HEK293 (cell line): ENCODE results near the gene PHKB.

Source experiments
- CTCF ChIA-PET: fragments of 350-600 bp; formaldehyde crosslinking; extraction: SDS; loops from one replicate; lab custom pipeline; 2021; ENCODE audit warnings: antibody characterized with exemption; lab: Yijun Ruan, JAX
- POLR2A ChIA-PET: fragments of 300-600 bp; formaldehyde crosslinking; extraction: SDS; loops from one replicate; lab custom pipeline; 2020; ENCODE audit warnings: antibody characterized with exemption, inconsistent platforms; lab: Yijun Ruan, JAX
- H3K27ac ChIP-seq: fragments of 200-500 bp; sonication (Bioruptor generic); 2 replicates; pipeline ENCODE4 v1.5.1; 2014; ENCODE audit warnings: low read depth, low read length, control low read depth, inconsistent platforms; ENCODE audit errors: extremely low read depth
- H3K36me3 ChIP-seq, 2 experiments: fragments of 200-500 bp in 1 of 2; sonication (Bioruptor generic) in 1 of 2; 1 replicate in 1 of 2; 2 replicates in 1 of 2; pipeline ENCODE4 v1.5.1; 2014 to 2017; ENCODE audit warnings: inconsistent platforms in 2 of 2, low read length in 2 of 2; ENCODE audit not compliant: control insufficient read depth in 2 of 2, insufficient read depth in 1 of 2
- H3K4me1 ChIP-seq: fragments of 200-500 bp; sonication (Bioruptor generic); 2 replicates; pipeline ENCODE4 v1.5.1; 2014; ENCODE audit warnings: mild to moderate bottlenecking, low read length, inconsistent platforms; ENCODE audit not compliant: control insufficient read depth, insufficient read depth
- H3K4me3 ChIP-seq: 2 replicates; pipeline ENCODE4 v1.5.1; 2011; ENCODE audit warnings: low read depth, mild to moderate bottlenecking, control low read depth, low read length, moderate library complexity
- H3K9me3 ChIP-seq: fragments of 200-500 bp; sonication (Bioruptor generic); 2 replicates; pipeline ENCODE4 v1.5.1; 2014; ENCODE audit warnings: low read depth, low read length, inconsistent platforms; ENCODE audit not compliant: control insufficient read depth, insufficient read depth
- HIC1 ChIP-seq: fragments of 450-650 bp; formaldehyde crosslinking; IDR thresholded peaks from 2 replicates; pipeline ENCODE4 v1.5.1; 2016; ENCODE audit warnings: missing biosample characterization, missing genetic modification characterization
- HOXD13 ChIP-seq: sonication (generic); formaldehyde crosslinking; IDR thresholded peaks from 2 replicates; pipeline ENCODE4 v1.8.0; 2022; ENCODE audit warnings: missing genetic modification reagents, borderline replicate concordance
- MEIS1 ChIP-seq: sonication (generic); formaldehyde crosslinking; IDR thresholded peaks from 2 replicates; pipeline ENCODE4 v1.8.1; 2022; ENCODE audit warnings: missing genetic modification reagents, mild to moderate bottlenecking, borderline replicate concordance
- SCRT1 ChIP-seq: fragments of 450-650 bp; formaldehyde crosslinking; IDR thresholded peaks from 2 replicates; pipeline ENCODE4 v1.5.1; 2016; ENCODE audit warnings: missing biosample characterization, missing genetic modification characterization, borderline replicate concordance
- SCRT2 ChIP-seq: fragments of 450-650 bp; formaldehyde crosslinking; IDR thresholded peaks from 2 replicates; pipeline ENCODE4 v1.5.1; 2016; ENCODE audit warnings: missing biosample characterization, missing genetic modification characterization
- TCF7L2 ChIP-seq: IDR thresholded peaks from 2 replicates; pipeline ENCODE4 v1.6.1; 2011; ENCODE audit warnings: low read depth, mild to moderate bottlenecking, inconsistent platforms, low read length, moderate library complexity, borderline replicate concordance
- WT1 ChIP-seq: fragments of 450-650 bp; formaldehyde crosslinking; IDR thresholded peaks from 2 replicates; pipeline ENCODE4 v1.5.1; 2016; ENCODE audit warnings: missing biosample characterization, missing genetic modification characterization
- ZBTB11 ChIP-seq: fragments of 450-650 bp; formaldehyde crosslinking; conservative IDR thresholded peaks from 2 replicates; pipeline ENCODE4 v1.5.1; 2016; ENCODE audit warnings: low read depth, missing biosample characterization, missing genetic modification characterization
- ZBTB17 ChIP-seq: fragments of 450-650 bp; formaldehyde crosslinking; IDR thresholded peaks from 2 replicates; pipeline ENCODE4 v1.5.1; 2016; ENCODE audit warnings: missing biosample characterization, missing genetic modification characterization
- ZBTB44 ChIP-seq: fragments of 450-650 bp; IDR thresholded peaks from 2 replicates; pipeline ENCODE4 v1.5.1; 2018; ENCODE audit warnings: missing biosample characterization, mild to moderate bottlenecking, missing genetic modification characterization
- ZBTB6 ChIP-seq: fragments of 450-650 bp; formaldehyde crosslinking; IDR thresholded peaks from 2 replicates; pipeline ENCODE4 v1.5.1; 2017; ENCODE audit warnings: missing biosample characterization, missing genetic modification characterization
- ZIC2 ChIP-seq: fragments of 450-650 bp; formaldehyde crosslinking; IDR thresholded peaks from 2 replicates; pipeline ENCODE4 v1.5.1; 2016; ENCODE audit warnings: missing biosample characterization, missing genetic modification characterization
- ZNF114 ChIP-seq: fragments of 450-650 bp; formaldehyde crosslinking; IDR thresholded peaks from 2 replicates; pipeline ENCODE4 v1.5.0; 2017; ENCODE audit warnings: missing biosample characterization, missing genetic modification characterization
- ZNF146 ChIP-seq: fragments of 450-650 bp; formaldehyde crosslinking; IDR thresholded peaks from 2 replicates; pipeline ENCODE4 v1.5.1; 2016; ENCODE audit warnings: missing biosample characterization, missing genetic modification characterization
- ZNF16 ChIP-seq: fragments of 450-650 bp; formaldehyde crosslinking; IDR thresholded peaks from 2 replicates; pipeline ENCODE4 v1.5.1; 2016; ENCODE audit warnings: low read depth, missing biosample characterization, missing genetic modification characterization
- ZNF18 ChIP-seq: fragments of 450-650 bp; formaldehyde crosslinking; IDR thresholded peaks from 2 replicates; pipeline ENCODE4 v1.5.1; 2016; ENCODE audit warnings: missing biosample characterization, missing genetic modification characterization
- ZNF202 ChIP-seq: fragments of 450-650 bp; formaldehyde crosslinking; IDR thresholded peaks from 2 replicates; pipeline ENCODE4 v1.5.1; 2016; ENCODE audit warnings: missing biosample characterization, missing genetic modification characterization, borderline replicate concordance
- ZNF366 ChIP-seq: fragments of 450-650 bp; formaldehyde crosslinking; conservative IDR thresholded peaks from 2 replicates; pipeline ENCODE4 v1.5.1; 2016; ENCODE audit warnings: missing biosample characterization, missing genetic modification characterization
- ZNF391 ChIP-seq: fragments of 450-650 bp; formaldehyde crosslinking; IDR thresholded peaks from 2 replicates; pipeline ENCODE4 v1.5.1; 2016; ENCODE audit warnings: low read depth, missing biosample characterization, missing genetic modification characterization, borderline replicate concordance
- ZNF660 ChIP-seq: fragments of 450-650 bp; IDR thresholded peaks from 2 replicates; pipeline ENCODE4 v1.5.1; 2018; ENCODE audit warnings: missing biosample characterization, mild to moderate bottlenecking, missing genetic modification characterization

PHKB gene

GRCh38 chr16:47568351-47568750 lies 107.2 kb downstream of the PHKB start:
- Histone ChIP-seq H3K36me3 (no peaks in the 10 kb centered on the region), H3K27ac (no peak overlapping the region), H3K4me1 (no peaks in the 10 kb centered on the region), H3K9me3 (no peaks in the 10 kb centered on the region), H3K4me3 (no peak overlapping the region)
- no peak for TF ChIP-seq ZNF146 (tag by site-specific recombination)
- no peak for TF ChIP-seq TCF7L2
- no peak for TF ChIP-seq HIC1 (tag by site-specific recombination)
- TF ChIP-seq ZNF660 (tag by site-specific recombination) = no peak
- no peak for TF ChIP-seq SCRT1 (tag by site-specific recombination)
- TF ChIP-seq ZNF16 = no peak
- TF ChIP-seq ZBTB11 (tag by site-specific recombination) = no peak
- no peak for TF ChIP-seq ZIC2
- no peak for TF ChIP-seq MEIS1 (CRISPR knock-in tag)
- TF ChIP-seq ZNF202 (tag by site-specific recombination) = no peak
- TF ChIP-seq ZNF391 = no peak
- no peak for TF ChIP-seq WT1 (tag by site-specific recombination)
- TF ChIP-seq HOXD13 (CRISPR knock-in tag) = no peak
- POLR2A ChIA-PET = no interaction called here
- CTCF ChIA-PET = interaction anchor here (0.6 to 0.7 kb wide), 2 partner anchors 23 to 193 kb away, joined by 3 to 4 read pairs; no protein-coding TSS in a partner anchor

GRCh38 chr16:47571049-47571448 lies 109.9 kb downstream of the PHKB start:
- POLR2A ChIA-PET = no interaction called here
- TF ChIP-seq ZNF114 (tag by site-specific recombination) (no peak), ZBTB6 (tag by site-specific recombination) (no peak), ZNF18 (tag by site-specific recombination) (no peak), ZNF366 (tag by site-specific recombination) (no peak), SCRT2 (tag by site-specific recombination) (no peak), ZBTB17 (tag by site-specific recombination) (no peak), ZBTB44 (no peak)
- Histone ChIP-seq H3K4me1 (no peaks in the 10 kb centered on the region), H3K4me3 (no peak overlapping the region), H3K9me3 (no peaks in the 10 kb centered on the region), H3K27ac (no peak overlapping the region), H3K36me3 (no peaks in the 10 kb centered on the region)
- CTCF ChIA-PET = no interaction called here
